Vagina (tissue), 2 donors: ENCODE measurements around the gene PYM1.

Experiments
- CTCF ChIP-seq, 3 experiments: fragments of 450-650 bp in 2 of 3; fragments of 200-600 bp in 1 of 3; sonication (generic) in 1 of 3; IDR thresholded peaks; one replicate each; pipeline ENCODE4 v1.5.1; 2017 to 2019; ENCODE audit warnings: antibody characterized with exemption in 3 of 3, mild to moderate bottlenecking in 2 of 3, moderate library complexity in 2 of 3
- POLR2A ChIP-seq, 2 donors: fragments of 450-650 bp; IDR thresholded peaks; one replicate each; pipeline ENCODE4 v1.6.1; 2017; ENCODE audit warnings: antibody characterized with exemption in 2 of 2, mild to moderate bottlenecking in 2 of 2, moderate library complexity in 2 of 2
- POLR2AphosphoS5 ChIP-seq, 2 donors: sonication (generic); formaldehyde crosslinking; IDR thresholded peaks; one replicate each; pipeline ENCODE4 v1.9.0; 2017; ENCODE audit warnings: antibody characterized with exemption in 2 of 2, mild to moderate bottlenecking in 2 of 2, low read depth in 1 of 2; ENCODE audit not compliant: insufficient read depth in 1 of 2

GRCh38 chr12:55901881-55902490, 25.7 kb downstream of the PYM1 start:
- TF ChIP-seq CTCF (IDR thresholded peaks at IDR 0.05) (no peak), POLR2AphosphoS5 (IDR thresholded peaks at IDR 0.05; ENCODE audit: insufficient read depth in 1 of 2, low read depth in 1 of 2) (no peak), POLR2A (IDR thresholded peaks at IDR 0.05) (no peak)
